Adrenal gland (tissue), 19 donors: Measurements from ENCODE around the gene FAR2. TPM values are rescaled to one million over a fixed set of nuclear protein-coding genes. Genes with fewer than 3 reads are reported as not detected.

Experiments used
- DNase-seq, 7 donors: peaks; one replicate each; pipeline ENCODE4 v3.0.0-alpha.2; 2019 to 2020
- H3K27ac ChIP-seq, 5 donors: fragments of 200-600 bp; sonication (generic) in 4 of 5; 1 replicate in 3 of 5; 2 replicates in 2 of 5; pipeline versions ENCODE4 v1.5.1 to v1.8.0; 2016 to 2020; ENCODE audit warnings: mild to moderate bottlenecking in 1 of 5
- H3K27me3 ChIP-seq: fragments of 200-600 bp; 2 replicates; pipeline ENCODE4 v1.8.0; 2021
- H3K36me3 ChIP-seq, 2 donors: fragments of 200-600 bp; replicated peaks in 1 of 2; 1 replicate in 1 of 2; 2 replicates in 1 of 2; pipeline versions ENCODE4 v1.5.1 to v1.8.0; 2018 to 2022
- H3K4me1 ChIP-seq, 2 donors: fragments of 200-600 bp; replicated peaks in 1 of 2; 1 replicate in 1 of 2; 2 replicates in 1 of 2; pipeline versions ENCODE4 v1.5.1 to v1.8.0; 2018 to 2021
- H3K4me3 ChIP-seq, 4 donors: fragments of 200-600 bp; sonication (generic) in 3 of 4; one replicate each; pipeline ENCODE4 v1.5.1; 2016 to 2018
- H3K9me3 ChIP-seq, 3 donors: fragments of 200-600 bp; sonication (generic) in 1 of 3; replicated peaks in 1 of 3; 1 replicate in 2 of 3; 2 replicates in 1 of 3; pipeline versions ENCODE4 v1.5.1 to v1.8.0; 2016 to 2021
- POLR2A ChIP-seq, 2 donors: fragments of 450-650 bp; IDR thresholded peaks; one replicate each; pipeline ENCODE4 v1.6.1; 2017; ENCODE audit warnings: antibody characterized with exemption in 2 of 2, mild to moderate bottlenecking in 2 of 2, moderate library complexity in 1 of 2
- WGBS, 4 donors: extraction: QIAGEN DNeasy Blood & Tissue Kit in 2 of 4; methylation state at CpG; one replicate each; pipeline versions ENCODE4 v1.1.5 to v1.1.7; 2013 to 2017; 5-methylcytosine and 5-hydroxymethylcytosine counted together
- intact Hi-C, 2 donors: fragments of 100-400 bp; cut with DNase I; formaldehyde crosslinking; loops; one replicate each; pipeline versions ENCODE4 v1.14.1 to v1.15.0; 2022 to 2023
- long read RNA-seq, 10 donors: library from polyadenylated mRNA in 3 of 10; unstranded in 2 of 10; stranded (forward) in 1 of 10; transcript quantifications; one replicate each; pipeline ENCODE4 v2.0.0 and lab custom pipeline, GENCODE V29; 2021 to 2026
- polyA plus RNA-seq, 3 donors: library from polyadenylated mRNA; stranded (reverse); fragments of 200-250 nt in 2 of 3; fragments of 350-450 nt in 1 of 3; fragmentation: Illumina TruSeq in 1 of 3; extraction: RNeasy Lipid Tissue Mini Kit (QIAGEN cat#74804) in 1 of 3; gene quantifications; one replicate each; pipeline ENCODE4 v1.2.3, GENCODE V29; 2013 to 2014
- total RNA-seq, 9 donors: library from RNA; depleted of rRNA in 4 of 9; stranded (reverse); fragments of >200 nt in 4 of 9; fragments of 120-200 nt in 1 of 9; fragmentation: NEBNext Ultra II Directional in 1 of 9; extraction: Animal tissue kit (Norgen Biotek cat#: 25700) in 1 of 9; gene quantifications; one replicate each; pipeline versions ENCODE4 v1.1.0 to v1.2.4, GENCODE V29; 2013 to 2023
- TF ChIP-seq, protein P1 (sequence below), 6 experiments: fragments of 450-650 bp in 4 of 6; fragments of 200-600 bp in 2 of 6; sonication (generic) in 1 of 6; IDR thresholded peaks; 1 replicate in 5 of 6; 2 replicates in 1 of 6; pipeline versions ENCODE4 v1.5.1 to v1.8.0; 2016 to 2021; ENCODE audit warnings: antibody characterized with exemption in 6 of 6, mild to moderate bottlenecking in 2 of 6, moderate library complexity in 1 of 6
- donor health status: healthy with polysubstance abuse.
- donor health status: Bipolar disorder and iron deficiency.
- donor health status: DM: yes; HTN: yes; CAD: no.
- donor health status: DM: no; HTN: no; CAD: no.
- donor health status: DM: no; HTN: no; CAD: no.
- donor health status: DM: yes; HTN: yes; CAD: no.

The FAR2 gene
- total RNA-seq (1 to 10 TPM; 1.9 to 9.3 (median 4.4) TPM), polyA plus RNA-seq (10 to 100 TPM in 1 of 3 donors, 1 to 10 TPM in 2; 5.4 to 10.3 (median 8.8) TPM)
- long read RNA-seq, donor 1, partial matches to known transcripts, result 68 of 118 reads
- long read RNA-seq, donor 1, other reads (novel, unspliced or antisense), result 50 of 118 reads
- long read RNA-seq, donor 2, partial matches to known transcripts, result 10 of 12 reads
- long read RNA-seq, donor 2, other reads (novel, unspliced or antisense), result 0 of 12 reads
- long read RNA-seq, donor 3, partial matches to known transcripts, result 0 of 1 reads
- long read RNA-seq, donor 3, other reads (novel, unspliced or antisense), result 0 of 1 reads
- long read RNA-seq, donor 4, transcript FAR2-202 (12 exons, 3,616 nt), result major isoform, 5 of 6 reads
- long read RNA-seq, donor 4, partial matches to known transcripts, result 0 of 6 reads
- long read RNA-seq, donor 4, other reads (novel, unspliced or antisense), result 1 of 6 reads
- long read RNA-seq, donor 5, partial matches to known transcripts, result 0 of 5 reads
- long read RNA-seq, donor 5, other reads (novel, unspliced or antisense), result 3 of 5 reads
- long read RNA-seq, donor 6, partial matches to known transcripts, result 0 of 4 reads
- long read RNA-seq, donor 6, other reads (novel, unspliced or antisense), result 0 of 4 reads
- long read RNA-seq, donor 7, partial matches to known transcripts, result 33 of 33 reads
- long read RNA-seq, donor 7, other reads (novel, unspliced or antisense), result 0 of 33 reads
- long read RNA-seq, donor 8, partial matches to known transcripts, result 0 of 1 reads
- long read RNA-seq, donor 8, other reads (novel, unspliced or antisense), result 0 of 1 reads
- long read RNA-seq, donor 9, result 0 reads
- long read RNA-seq, donor 10, partial matches to known transcripts, result 46 of 47 reads
- long read RNA-seq, donor 10, other reads (novel, unspliced or antisense), result 0 of 47 reads

DNA sequence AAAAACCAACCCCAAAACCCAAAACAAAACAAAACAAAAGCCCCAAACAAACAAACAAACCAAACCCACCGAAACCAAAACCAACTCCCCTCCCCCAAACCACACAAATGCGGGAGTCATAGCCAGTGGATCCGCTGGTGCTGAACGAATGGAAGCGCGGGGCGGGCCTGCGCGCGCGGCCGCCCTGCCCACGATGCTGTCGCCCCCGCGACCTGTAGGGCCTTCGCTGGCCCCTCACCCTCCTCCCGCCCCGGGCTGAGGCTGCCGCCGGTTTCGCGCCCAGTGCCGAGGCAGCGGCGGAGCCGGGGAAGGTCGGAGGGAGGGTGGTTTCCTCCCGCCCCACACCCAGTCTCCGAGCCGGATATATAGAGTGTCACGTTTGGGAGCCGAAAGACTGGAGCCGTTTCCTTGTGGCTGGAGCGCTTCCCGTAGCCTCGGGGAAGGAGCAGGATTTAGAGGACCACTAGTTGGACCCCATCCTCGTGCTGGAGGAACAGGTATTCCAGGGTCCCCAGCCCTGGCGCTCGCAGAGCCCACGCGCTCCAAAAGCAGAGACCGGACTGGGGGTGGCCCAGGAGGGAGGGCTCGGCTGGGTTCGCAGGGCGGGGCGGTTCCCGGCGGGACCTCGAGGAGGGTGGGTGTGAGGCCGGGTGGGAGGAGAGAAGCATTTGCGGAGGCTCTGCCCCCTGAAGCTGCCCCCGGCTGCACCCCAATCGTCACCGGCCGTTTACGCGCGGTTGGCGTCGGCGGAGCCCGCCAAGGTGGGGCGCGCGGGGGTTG lies at the start of gene FAR2:
Gene FAR2 (plus strand): TSS at position 368 of the 780 bp plus-strand sequence. CDS start 121,172 bp downstream, outside the sequence.
- H3K27me3 ChIP-seq, result no peaks in the 10 kb centered on the region
- peak within 1 kb of the TSS in 4 of 5 donors; percentile 28 to 86 (median 66) for H3K27ac ChIP-seq
- H3K4me3 ChIP-seq, result peak within 1 kb of the TSS; percentile 5 to 74 (median 19)
- H3K9me3 ChIP-seq, result no peaks in the 10 kb centered on the region
- TF ChIP-seq, protein P1, sequence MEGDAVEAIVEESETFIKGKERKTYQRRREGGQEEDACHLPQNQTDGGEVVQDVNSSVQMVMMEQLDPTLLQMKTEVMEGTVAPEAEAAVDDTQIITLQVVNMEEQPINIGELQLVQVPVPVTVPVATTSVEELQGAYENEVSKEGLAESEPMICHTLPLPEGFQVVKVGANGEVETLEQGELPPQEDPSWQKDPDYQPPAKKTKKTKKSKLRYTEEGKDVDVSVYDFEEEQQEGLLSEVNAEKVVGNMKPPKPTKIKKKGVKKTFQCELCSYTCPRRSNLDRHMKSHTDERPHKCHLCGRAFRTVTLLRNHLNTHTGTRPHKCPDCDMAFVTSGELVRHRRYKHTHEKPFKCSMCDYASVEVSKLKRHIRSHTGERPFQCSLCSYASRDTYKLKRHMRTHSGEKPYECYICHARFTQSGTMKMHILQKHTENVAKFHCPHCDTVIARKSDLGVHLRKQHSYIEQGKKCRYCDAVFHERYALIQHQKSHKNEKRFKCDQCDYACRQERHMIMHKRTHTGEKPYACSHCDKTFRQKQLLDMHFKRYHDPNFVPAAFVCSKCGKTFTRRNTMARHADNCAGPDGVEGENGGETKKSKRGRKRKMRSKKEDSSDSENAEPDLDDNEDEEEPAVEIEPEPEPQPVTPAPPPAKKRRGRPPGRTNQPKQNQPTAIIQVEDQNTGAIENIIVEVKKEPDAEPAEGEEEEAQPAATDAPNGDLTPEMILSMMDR (IDR thresholded peaks at IDR 0.05), result no peak
- peak in 1 of 2 donors; percentile 21 for TF ChIP-seq POLR2A (IDR thresholded peaks at IDR 0.05)
- H3K36me3 ChIP-seq, result no peaks in the 10 kb centered on the region
- peaks cover 0 to 16% of the 10 kb centered on the region in 2 donors for H3K4me1 ChIP-seq
- intact Hi-C loops, result no loop called here
- DNase-seq, result peak in 6 of 7 donors; percentile 19 to 76 (median 31)
- WGBS, 4 donors, result 0 to 6% (median 1%) methylated on average over 17 to 66 of the region's 66 CpGs

DNA sequence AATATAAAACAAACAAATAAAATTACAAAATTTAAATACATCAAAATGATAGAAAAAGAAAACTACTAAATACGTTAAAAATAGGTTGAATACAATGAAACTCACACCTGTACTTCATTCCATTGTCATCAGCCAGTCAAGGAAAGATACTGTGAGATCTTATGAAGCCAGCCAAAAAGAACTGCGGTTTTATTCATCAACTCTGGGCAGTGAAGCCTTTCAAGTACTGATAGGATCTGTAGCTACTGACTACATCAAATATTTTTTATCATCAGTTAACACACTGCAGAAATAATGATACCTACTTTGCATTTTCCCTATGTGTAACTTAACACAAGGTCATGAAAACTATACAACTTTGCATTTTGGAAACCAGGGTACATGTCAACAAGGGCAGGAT lies 46.3 kb upstream of the FAR2 start:
- TF ChIP-seq POLR2A (IDR thresholded peaks at IDR 0.05), result no peak
- TF ChIP-seq, protein P1 (IDR thresholded peaks at IDR 0.05), result no peak
- H3K4me1 ChIP-seq, result no peaks in the 10 kb centered on the region
- no peaks in the 10 kb centered on the region for H3K27me3 ChIP-seq
- intact Hi-C loops, result no loop called here
- no peaks in the 10 kb centered on the region for H3K9me3 ChIP-seq
- H3K4me3 ChIP-seq, result no peak overlapping the region
- DNase-seq, result no peak
- no peaks in the 10 kb centered on the region for H3K36me3 ChIP-seq
- WGBS, 4 donors, result 29 to 37% (median 35%) methylated on average over 2 of the region's 2 CpGs
- no peak overlapping the region for H3K27ac ChIP-seq

DNA sequence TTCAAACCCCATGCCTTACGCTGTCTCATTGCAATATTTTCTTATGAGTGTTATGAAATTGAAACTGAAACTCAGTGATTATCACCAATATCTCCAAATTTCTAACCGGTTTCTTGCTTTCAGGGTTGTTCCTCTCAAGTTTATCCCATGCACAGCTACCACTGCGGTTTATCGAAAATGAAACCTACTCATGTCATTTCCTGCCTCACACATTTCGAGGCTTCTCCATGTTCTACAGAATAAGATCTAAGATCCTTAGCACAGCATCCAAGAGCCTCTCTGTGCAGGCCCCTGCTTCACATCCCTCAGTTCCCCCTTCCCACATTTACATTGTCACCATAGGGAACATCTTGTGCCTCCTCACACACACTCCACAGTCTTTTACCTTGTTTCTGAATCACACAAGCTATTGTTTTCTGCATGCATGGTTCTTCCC lies 45.5 kb upstream of the FAR2 start:
- Histone ChIP-seq H3K4me1 (no peaks in the 10 kb centered on the region), H3K9me3 (no peaks in the 10 kb centered on the region), H3K36me3 (no peaks in the 10 kb centered on the region), H3K27me3 (no peaks in the 10 kb centered on the region), H3K27ac (no peak overlapping the region), H3K4me3 (no peak overlapping the region)
- 73 to 85% (median 77%) methylated on average over 5 of the region's 5 CpGs for WGBS, 4 donors
- peak in 1 of 7 donors; percentile 3 for DNase-seq
- TF ChIP-seq, protein P1 (IDR thresholded peaks at IDR 0.05), result no peak
- no peak for TF ChIP-seq POLR2A (IDR thresholded peaks at IDR 0.05)
- intact Hi-C loops, result no loop called here
